ENCODE measurements around the gene ARHGAP20.

Gene ARHGAP20

DNA sequence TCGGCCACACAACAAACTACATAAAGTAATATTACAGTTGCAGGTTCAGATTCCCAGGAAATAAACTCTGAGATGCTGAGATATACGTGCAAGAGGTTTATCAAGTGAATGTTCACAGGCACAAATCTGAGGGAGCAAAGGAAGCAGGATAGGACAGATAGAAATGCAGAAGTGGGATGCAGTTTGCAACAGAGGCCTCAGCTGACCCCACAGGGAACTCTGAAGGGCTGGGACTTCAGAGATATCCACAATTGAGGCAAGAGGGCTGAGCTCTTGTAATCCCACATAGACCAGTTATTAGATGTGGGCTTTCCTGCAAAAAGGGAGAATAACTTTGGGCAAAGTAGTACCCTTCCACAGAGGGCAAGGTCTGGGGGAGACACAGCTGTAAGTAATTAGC, 25.4 kb upstream of the ARHGAP20 start:
- Histone ChIP-seq H3K36me3 (ENCODE audit: control insufficient read depth in 2 of 2, insufficient read depth in 1 of 2, low read length in 2 of 2) (no peaks in the 10 kb centered on the region), H3K27ac (ENCODE audit: extremely low read depth, low read depth, low read length) (no peak overlapping the region), H3K4me1 (ENCODE audit: control insufficient read depth, insufficient read depth, low read length) (no peaks in the 10 kb centered on the region), H3K9me3 (ENCODE audit: control insufficient read depth, insufficient read depth, low read depth, low read length) (no peaks in the 10 kb centered on the region), H3K4me3 (ENCODE audit: low read depth, low read length) (no peak overlapping the region)
- TF ChIP-seq ZNF114 (tag by site-specific recombination; IDR thresholded peaks at IDR 0.05) (no peak), ZNF133 (tag by site-specific recombination; IDR thresholded peaks at IDR 0.05) (no peak), ZNF16 (tag by site-specific recombination; IDR thresholded peaks at IDR 0.05; ENCODE audit: low read depth) (no peak), ELK4 (IDR thresholded peaks at IDR 0.05; ENCODE audit: borderline replicate concordance, low read depth, low read length) (no peak), ZNF658 (tag by site-specific recombination; IDR thresholded peaks at IDR 0.05) (no peak), MYNN (tag by site-specific recombination; IDR thresholded peaks at IDR 0.05; ENCODE audit: borderline replicate concordance) (no peak), ZNF626 (tag by site-specific recombination; IDR thresholded peaks at IDR 0.05) (no peak), HOXA7 (CRISPR knock-in tag; IDR thresholded peaks at IDR 0.05; ENCODE audit: borderline replicate concordance) (no peak), FEZF1 (tag by site-specific recombination; IDR thresholded peaks at IDR 0.05) (no peak)
- ChIA-PET CTCF (interaction anchor here (0.6 to 1.0 kb wide), 2 partner anchors 558 to 708 kb away, joined by 5 read pairs; no protein-coding TSS in a partner anchor), POLR2A (interaction anchor here (0.5 kb wide), 1 partner anchor 510 kb away, joined by 4 read pairs; no protein-coding TSS in a partner anchor)

DNA sequence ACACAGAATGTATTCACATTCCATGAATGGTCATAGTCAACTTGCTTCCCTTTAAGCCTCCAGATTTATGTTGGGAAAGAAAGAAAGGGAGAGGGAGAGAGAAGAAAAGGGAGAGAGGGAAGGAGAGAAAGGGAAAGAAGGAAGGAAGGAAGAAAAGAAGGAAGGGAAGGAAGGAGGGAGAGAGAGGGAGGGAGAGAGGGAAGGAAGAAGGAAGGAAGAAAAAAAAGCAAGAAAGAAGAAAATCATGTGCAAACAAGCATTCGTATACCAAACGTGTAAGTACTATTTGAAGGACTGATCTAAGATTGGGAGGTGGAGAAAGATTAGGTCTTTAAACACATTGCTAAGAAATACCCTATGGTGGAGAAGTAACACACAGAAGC, 23.9 kb upstream of the ARHGAP20 start:
- TF ChIP-seq SCRT2 (tag by site-specific recombination; IDR thresholded peaks at IDR 0.05) (no peak), PRDM1 (tag by site-specific recombination; IDR thresholded peaks at IDR 0.05) (peak; percentile 50), ZBTB1 (tag by site-specific recombination; IDR thresholded peaks at IDR 0.05) (no peak), OSR2 (tag by site-specific recombination; IDR thresholded peaks at IDR 0.05) (no peak), ZNF366 (tag by site-specific recombination; conservative IDR thresholded peaks at IDR 0.05) (peak; percentile 71)
- Histone ChIP-seq H3K9me3 (ENCODE audit: control insufficient read depth, insufficient read depth, low read depth, low read length) (no peaks in the 10 kb centered on the region), H3K4me1 (ENCODE audit: control insufficient read depth, insufficient read depth, low read length) (no peaks in the 10 kb centered on the region), H3K36me3 (ENCODE audit: control insufficient read depth in 2 of 2, insufficient read depth in 1 of 2, low read length in 2 of 2) (no peaks in the 10 kb centered on the region), H3K27ac (ENCODE audit: extremely low read depth, low read depth, low read length) (no peak overlapping the region), H3K4me3 (ENCODE audit: low read depth, low read length) (no peak overlapping the region)
- POLR2A ChIA-PET: no interaction called here
- CTCF ChIA-PET: no interaction called here

- no peak for TF ChIP-seq OSR2 (tag by site-specific recombination; IDR thresholded peaks at IDR 0.05)
- TF ChIP-seq, protein P1, sequence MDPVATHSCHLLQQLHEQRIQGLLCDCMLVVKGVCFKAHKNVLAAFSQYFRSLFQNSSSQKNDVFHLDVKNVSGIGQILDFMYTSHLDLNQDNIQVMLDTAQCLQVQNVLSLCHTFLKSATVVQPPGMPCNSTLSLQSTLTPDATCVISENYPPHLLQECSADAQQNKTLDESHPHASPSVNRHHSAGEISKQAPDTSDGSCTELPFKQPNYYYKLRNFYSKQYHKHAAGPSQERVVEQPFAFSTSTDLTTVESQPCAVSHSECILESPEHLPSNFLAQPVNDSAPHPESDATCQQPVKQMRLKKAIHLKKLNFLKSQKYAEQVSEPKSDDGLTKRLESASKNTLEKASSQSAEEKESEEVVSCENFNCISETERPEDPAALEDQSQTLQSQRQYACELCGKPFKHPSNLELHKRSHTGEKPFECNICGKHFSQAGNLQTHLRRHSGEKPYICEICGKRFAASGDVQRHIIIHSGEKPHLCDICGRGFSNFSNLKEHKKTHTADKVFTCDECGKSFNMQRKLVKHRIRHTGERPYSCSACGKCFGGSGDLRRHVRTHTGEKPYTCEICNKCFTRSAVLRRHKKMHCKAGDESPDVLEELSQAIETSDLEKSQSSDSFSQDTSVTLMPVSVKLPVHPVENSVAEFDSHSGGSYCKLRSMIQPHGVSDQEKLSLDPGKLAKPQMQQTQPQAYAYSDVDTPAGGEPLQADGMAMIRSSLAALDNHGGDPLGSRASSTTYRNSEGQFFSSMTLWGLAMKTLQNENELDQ (tag by site-specific recombination; IDR thresholded peaks at IDR 0.05; ENCODE audit: low read depth): no peak
- TF ChIP-seq, protein P2, sequence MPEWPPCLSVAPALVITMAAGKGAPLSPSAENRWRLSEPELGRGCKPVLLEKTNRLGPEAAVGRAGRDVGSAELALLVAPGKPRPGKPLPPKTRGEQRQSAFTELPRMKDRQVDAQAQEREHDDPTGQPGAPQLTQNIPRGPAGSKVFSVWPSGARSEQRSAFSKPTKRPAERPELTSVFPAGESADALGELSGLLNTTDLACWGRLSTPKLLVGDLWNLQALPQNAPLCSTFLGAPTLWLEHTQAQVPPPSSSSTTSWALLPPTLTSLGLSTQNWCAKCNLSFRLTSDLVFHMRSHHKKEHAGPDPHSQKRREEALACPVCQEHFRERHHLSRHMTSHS (tag by site-specific recombination; IDR thresholded peaks at IDR 0.05): no peak
- TF ChIP-seq, protein P3, sequence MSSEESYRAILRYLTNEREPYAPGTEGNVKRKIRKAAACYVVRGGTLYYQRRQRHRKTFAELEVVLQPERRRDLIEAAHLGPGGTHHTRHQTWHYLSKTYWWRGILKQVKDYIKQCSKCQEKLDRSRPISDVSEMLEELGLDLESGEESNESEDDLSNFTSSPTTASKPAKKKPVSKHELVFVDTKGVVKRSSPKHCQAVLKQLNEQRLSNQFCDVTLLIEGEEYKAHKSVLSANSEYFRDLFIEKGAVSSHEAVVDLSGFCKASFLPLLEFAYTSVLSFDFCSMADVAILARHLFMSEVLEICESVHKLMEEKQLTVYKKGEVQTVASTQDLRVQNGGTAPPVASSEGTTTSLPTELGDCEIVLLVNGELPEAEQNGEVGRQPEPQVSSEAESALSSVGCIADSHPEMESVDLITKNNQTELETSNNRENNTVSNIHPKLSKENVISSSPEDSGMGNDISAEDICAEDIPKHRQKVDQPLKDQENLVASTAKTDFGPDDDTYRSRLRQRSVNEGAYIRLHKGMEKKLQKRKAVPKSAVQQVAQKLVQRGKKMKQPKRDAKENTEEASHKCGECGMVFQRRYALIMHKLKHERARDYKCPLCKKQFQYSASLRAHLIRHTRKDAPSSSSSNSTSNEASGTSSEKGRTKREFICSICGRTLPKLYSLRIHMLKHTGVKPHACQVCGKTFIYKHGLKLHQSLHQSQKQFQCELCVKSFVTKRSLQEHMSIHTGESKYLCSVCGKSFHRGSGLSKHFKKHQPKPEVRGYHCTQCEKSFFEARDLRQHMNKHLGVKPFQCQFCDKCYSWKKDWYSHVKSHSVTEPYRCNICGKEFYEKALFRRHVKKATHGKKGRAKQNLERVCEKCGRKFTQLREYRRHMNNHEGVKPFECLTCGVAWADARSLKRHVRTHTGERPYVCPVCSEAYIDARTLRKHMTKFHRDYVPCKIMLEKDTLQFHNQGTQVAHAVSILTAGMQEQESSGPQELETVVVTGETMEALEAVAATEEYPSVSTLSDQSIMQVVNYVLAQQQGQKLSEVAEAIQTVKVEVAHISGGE (tag by site-specific recombination; conservative IDR thresholded peaks at IDR 0.05; ENCODE audit: low read depth): no peak
- TF ChIP-seq SETDB1 (IDR thresholded peaks at IDR 0.05; ENCODE audit: insufficient read length, low read length): no peak
- TF ChIP-seq ZSCAN30 (tag by site-specific recombination; IDR thresholded peaks at IDR 0.05): no peak
- TF ChIP-seq ZBTB8A (tag by site-specific recombination; IDR thresholded peaks at IDR 0.05): no peak
- no peak for TF ChIP-seq ZFHX2 (tag by site-specific recombination; conservative IDR thresholded peaks at IDR 0.05)
- no peak for TF ChIP-seq ZNF350 (tag by site-specific recombination; IDR thresholded peaks at IDR 0.05)
- TF ChIP-seq ZNF664 (tag by site-specific recombination; IDR thresholded peaks at IDR 0.05): no peak
- Histone ChIP-seq H3K9me3 (ENCODE audit: control insufficient read depth, insufficient read depth, low read depth, low read length) (no peaks in the 10 kb centered on the region), H3K4me1 (ENCODE audit: control insufficient read depth, insufficient read depth, low read length) (no peaks in the 10 kb centered on the region), H3K4me3 (ENCODE audit: low read depth, low read length) (no peak overlapping the region), H3K36me3 (ENCODE audit: control insufficient read depth in 2 of 2, insufficient read depth in 1 of 2, low read length in 2 of 2) (no peaks in the 10 kb centered on the region), H3K27ac (ENCODE audit: extremely low read depth, low read depth, low read length) (no peak overlapping the region)
- ChIA-PET POLR2A (no interaction called here), CTCF (no interaction called here)
Measured at GRCh38 chr11:110735455-110736170, 23.4 kb upstream of the ARHGAP20 start.
